GM18861 (cell line): ENCODE measurements around the gene COPZ2.
"Not testable (repeated sequence)": the region's sequence is repeated elsewhere in the genome, so short reads cannot be mapped to it uniquely, and the experiment has no call there.

Source experiments
- ATAC-seq: cut with Tn5 transposase; IDR thresholded peaks from one replicate; pipeline ENCODE4 v1.9.1; 2021; ENCODE audit not compliant: unreplicated experiment

COPZ2 gene, protein sequence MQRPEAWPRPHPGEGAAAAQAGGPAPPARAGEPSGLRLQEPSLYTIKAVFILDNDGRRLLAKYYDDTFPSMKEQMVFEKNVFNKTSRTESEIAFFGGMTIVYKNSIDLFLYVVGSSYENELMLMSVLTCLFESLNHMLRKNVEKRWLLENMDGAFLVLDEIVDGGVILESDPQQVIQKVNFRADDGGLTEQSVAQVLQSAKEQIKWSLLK

DNA sequence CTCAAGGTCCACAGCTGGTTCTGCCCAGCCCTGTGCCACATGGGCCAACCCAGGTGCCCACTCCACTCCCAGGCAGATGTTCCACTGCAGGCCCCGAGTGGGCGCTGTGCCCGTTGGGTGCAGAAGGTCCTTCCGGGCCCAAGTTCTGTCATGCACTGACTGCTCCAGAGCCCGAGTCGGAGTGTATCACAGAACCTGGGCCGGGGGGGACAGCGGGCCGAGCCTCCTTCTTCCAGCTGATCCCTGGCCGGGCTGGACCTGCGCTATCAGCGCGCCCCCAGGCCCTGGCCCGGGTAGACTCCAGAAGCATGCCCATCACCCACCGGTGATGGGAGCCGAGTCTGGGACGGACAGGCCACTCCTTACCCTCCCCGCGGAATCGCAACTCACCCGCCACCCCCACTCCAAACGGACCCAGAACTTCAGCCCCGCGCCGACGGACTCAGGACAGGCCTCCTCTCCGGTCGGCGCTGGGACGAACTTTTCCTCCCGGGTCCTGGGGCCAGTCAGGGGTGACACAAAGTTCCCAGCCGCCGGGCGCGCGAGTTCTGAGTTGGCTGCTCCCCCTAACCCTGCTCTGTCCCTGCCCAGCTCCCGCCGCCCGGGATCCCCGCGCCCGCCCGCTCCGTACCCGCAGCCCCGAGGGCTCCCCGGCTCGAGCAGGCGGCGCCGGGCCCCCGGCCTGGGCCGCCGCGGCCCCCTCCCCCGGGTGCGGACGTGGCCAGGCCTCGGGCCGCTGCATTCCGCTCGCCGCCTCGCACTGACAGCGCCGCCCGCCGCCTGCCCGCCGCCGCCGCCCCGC lies at the start of gene COPZ2:
Gene COPZ2 (minus strand): TSS at position 762 of the 802 bp plus-strand sequence. CDS start 20 bp downstream, at position 742.
- no peak for ATAC-seq

DNA sequence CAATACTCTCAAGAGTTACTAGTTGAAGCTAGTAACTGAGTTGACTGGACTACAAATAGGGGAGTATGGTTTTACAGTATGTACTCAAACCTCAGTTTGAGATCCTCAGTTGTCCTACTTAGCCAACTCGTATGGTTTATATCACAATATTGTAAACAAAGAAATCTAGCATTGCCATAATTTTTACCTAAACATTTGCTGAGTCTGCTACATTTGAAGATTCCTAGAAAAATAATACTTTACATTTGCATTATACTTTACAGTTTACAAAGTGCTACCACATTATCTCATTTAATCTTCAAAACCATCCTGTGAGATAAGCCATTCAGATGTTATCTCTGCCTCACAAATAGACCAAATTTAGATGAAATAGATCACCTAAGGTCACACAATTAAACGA lies 47.3 kb upstream of the COPZ2 start:
- ATAC-seq: no peak

DNA sequence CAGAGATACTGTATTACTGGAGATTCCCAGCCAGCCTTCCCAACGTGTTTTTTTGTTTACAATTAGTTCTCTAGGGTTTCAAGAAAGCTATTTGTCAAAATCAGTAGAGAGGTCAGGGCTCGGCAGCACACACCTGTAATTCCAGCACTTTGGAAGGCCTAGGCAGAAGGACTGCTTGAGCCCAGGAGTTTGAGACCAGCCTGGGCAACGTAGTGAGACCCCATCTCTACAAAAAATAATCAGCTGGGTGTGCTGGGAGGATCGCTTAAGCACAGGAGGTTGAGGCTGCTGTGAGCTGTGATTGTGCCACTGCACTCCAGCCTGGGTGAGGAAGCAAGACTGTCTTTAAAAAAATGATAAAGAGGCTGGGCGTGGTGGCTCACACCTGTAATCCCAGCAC lies 44.3 kb upstream of the COPZ2 start:
- ATAC-seq: no peak

DNA sequence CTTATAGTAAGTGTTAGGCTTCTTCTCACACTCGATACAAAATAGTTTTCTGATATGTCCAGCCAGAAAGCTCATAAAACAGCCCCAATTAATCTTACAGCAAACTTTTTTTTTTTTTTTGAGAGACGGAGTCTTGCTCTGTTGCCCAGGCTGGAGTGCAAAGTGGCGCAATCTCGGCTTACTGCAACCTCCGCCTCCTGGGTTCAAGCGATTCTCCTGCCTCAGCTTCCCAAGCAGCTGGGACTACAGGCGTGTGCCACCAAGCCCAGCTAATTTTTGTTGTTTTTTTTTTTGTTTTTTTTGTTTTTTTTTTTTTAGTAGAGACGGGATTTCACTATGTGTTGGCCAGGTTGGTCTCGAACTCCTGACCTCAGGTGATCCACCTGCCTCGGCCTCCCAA lies 39.6 kb upstream of the COPZ2 start:
- not testable (repeated sequence) for ATAC-seq

DNA sequence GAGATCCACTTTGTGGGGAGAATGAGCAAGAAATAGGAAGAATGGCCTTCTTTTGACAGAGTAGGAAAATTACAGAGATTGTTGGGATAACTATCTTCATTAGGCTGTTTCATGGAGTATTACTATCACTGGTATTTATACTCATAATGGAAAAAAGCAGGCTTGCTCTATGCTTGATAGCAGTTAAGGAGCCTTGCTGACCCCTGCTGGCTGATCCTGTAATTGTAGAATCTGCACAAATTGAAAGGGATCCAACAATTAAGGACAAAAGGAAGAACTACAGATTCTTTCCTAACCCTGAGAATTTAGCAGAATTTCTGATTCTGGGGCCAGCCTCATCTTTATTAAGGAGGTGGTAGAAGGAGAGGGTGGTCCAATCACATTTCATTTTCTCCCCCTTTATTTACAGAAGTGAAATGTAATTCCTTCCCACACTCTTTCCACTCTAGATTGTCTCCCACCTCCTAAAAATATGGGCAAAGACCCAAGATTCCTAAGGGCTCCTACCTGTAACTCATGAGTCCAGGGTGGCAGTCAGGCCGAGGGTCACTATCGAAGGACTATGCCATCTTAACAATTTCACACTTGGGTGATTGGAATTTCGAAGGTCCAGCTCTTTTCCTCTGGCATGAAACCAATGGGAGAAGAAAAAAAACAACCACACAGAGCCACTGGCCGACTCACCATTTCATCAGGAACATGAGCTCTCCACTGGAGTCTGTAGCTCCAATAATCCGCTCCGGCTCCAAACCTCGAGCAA lies 36.9 kb upstream of the COPZ2 start:
- ATAC-seq: no peak

DNA sequence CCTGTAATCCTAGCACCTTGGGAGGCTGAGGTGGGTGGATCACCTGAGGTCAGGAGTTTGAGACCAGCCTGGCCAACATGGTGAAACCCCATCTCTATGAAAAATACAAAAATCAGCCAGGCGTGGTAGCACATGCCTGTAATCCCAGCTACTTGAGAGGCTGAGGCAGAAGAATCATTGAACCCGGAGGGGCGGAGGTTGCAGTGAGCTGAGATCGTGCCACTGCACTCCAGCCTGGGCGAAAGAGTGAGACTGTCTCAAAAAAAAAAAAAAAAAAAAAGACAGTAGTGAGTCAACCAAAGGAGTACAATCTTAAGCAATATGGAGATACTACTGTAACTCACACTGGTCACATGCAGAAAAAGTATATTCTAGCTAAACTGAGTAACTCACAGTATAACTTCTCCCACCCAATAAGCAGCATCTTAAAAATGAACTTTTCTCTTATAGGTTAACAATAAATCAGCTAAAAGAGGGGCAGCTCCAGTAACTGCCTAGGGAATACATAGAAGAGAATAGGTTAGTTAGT lies 36.0 kb upstream of the COPZ2 start:
- not testable (repeated sequence) for ATAC-seq

DNA sequence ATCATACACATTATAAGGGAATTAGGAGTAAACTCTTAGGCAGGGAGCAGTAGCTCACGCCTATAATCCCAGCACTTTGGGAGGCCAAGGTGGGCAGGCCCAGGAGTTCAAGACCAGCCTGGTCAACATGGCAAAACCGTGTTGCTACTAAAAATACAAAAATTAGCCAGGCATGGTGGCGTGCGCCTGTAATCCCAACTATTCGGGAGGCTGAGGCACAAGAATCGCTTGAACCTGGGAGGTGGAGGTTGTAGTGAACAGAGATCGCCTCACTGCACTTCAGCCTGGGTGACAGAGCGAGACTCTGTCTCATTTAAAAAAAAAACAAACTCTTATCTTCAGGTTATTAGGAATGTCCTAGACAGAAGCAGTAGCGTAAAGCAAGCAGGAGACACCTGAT lies 35.2 kb upstream of the COPZ2 start:
- not testable (repeated sequence) for ATAC-seq

DNA sequence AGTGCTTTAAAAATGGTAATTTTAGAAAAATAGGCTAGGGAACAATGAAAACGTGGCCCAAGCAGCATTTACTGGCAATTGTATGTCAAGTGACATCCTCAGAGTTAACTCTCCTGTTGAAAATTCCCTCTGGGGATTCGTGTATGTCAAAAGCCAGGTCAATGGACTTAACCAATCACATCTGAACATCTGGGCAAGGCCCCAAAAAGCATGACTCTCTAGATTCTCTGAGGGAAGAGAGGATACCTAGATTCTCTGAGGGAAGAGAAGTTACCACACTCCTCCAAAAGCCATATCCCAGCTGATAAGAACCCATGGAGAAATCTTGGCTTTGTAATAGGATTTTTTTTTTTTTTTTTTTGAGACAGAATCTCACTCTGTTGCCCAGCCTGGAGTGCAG lies 34.1 kb upstream of the COPZ2 start:
- ATAC-seq: no peak

DNA sequence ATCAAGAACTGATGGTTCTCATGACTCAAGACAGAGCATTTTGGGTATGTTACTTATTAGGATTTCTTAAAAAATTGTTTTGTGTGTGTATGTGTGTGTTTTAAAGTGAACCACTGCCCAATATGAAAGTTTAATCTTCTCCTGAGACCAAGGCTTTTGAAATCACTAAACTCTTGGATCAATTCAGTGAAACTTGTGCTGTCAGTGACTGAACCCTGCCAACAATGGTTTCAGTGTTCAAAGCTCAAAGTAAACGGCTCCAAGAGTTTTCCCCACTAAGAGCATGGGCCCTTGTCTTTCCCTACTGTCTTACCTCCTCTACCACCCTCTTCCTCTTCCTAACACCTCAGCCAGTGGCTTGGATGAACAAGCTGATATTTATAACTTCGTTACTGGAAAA lies 32.6 kb upstream of the COPZ2 start:
- ATAC-seq: no peak

DNA sequence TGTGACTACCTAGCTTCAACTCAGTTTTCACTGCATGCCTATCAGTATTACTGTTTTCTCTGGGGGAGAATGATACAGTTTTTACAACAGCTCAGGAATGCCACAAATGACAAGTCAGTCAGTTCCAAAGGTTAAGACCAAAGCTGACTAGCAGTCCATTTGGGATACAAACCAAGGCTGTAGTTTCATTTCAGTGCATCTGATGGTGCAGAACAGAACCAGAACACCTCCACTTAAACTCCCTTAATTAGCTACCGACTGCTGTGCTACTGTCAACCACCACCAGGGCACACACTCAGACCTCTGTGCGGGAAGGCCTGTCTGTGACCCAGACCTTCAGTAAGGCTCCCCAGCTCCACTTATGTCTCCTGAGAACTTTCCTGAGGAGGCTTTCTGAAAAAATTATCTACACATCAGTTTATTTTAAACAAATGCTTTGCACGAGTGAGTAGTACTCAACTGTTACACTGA lies 30.9 kb upstream of the COPZ2 start:
- no peak for ATAC-seq

DNA sequence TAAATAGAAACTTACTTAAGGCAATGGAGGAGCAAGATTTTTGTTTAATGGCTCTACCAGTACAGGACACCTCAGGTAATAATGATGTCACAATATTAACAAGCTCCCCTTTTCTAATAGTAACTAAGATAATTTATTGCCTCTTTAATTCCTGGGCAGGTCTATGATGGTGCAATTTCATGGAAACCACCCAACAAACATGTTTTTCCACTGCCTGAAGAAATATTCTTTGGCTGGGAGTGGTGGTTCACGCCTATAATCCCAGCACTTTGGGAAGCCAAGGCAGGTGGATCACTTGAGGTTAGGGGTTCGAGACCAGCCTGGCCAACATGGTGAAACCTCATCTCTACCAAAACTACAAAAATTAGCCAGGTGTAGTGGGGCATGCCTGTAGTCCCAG lies 30.2 kb upstream of the COPZ2 start:
- ATAC-seq: not testable (repeated sequence)

DNA sequence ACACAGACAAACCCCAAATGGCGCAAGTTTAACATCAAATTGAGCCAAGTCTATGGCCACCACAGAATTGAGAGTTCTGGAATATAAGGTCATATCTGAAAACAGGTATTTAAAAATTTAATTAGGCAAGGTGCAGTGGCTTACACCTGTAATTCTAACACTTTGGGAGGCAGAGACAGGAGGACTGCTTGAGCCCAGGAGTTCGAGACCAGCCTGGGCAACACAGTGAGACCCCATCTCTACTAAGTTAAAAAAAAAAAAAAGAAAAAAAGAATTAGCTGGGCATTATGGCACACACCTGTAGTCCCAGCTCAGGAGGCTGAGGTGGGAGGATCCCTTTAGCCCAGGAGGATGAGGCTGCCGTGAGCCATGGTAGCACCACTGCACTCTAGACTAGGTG lies 29.6 kb upstream of the COPZ2 start:
- ATAC-seq: no peak

DNA sequence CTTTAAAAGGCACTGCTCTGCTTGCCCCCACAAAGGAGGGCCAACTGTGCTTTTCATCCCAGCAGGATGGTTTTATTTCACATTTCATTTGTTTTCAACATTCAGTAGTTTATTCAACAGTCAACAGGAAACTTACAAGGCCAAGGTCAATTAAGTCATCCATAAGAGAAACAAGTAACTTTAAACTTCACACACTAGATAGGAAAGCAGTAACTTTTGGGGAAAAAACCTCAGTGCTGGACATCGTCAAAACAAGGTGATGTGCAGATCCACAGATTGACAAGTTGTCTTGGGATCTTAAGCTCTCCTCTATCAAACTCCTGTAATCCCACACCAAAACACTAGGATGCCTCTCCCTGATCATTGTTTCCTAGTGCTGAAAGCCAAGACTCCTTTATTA lies 29.1 kb upstream of the COPZ2 start:
- ATAC-seq: no peak

DNA sequence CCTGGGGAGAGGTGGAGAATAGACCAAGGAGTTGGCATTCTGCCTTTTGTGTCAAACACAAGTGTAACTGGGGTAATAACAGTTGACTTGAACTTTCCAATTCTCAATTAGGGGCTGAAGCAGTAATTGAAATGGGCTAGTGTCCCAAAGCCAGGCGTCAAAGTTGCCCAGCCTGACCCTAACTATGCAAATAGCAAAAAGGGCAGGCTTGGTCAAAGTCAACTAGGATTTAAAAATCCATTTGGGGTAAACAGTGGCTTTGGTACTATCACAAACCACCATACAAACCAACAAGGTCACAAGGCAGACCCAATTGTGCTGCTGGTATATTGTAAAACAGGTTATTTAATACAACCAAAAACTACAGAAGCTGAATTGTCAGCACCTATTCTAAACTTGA lies 28.6 kb upstream of the COPZ2 start:
- ATAC-seq: no peak

DNA sequence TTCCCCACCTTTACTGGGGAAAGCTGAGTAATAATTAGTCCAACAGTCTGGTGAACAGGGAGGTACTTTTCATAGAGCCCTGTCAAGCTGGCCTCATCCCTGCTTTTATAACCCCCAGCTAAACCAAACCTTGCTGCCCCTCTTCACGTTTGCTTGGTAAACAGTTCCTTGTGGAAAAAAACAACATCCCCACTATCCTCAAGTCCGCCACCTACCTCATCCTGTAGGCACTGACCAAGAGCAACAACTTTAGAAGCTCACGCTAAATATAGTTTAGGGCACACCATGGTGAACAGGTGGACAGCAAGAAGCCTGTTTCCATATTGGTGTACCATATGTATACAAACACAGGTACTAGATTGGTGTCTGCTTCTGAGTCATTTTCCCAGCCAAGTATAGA lies 27.0 kb upstream of the COPZ2 start:
- ATAC-seq: no peak

DNA sequence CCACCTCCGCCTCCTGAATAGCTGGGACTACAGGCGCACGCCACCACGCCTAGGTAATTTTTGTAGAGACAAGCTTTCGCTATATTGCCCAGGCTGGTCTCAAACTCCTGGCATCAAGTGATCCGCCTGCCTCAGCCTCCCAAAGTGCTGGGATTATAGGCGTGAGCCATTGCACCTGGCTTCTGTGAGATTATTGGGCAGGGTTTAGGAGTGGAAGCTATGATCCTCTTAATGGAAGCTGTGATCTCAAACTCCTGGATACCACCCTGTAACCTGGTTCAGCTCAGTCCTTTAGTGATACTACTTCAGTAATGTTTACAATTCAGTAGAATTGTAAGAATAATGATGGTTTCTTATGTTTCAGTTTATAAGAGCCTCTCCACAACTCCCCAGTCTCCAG lies 24.7 kb upstream of the COPZ2 start:
- ATAC-seq: no peak

DNA sequence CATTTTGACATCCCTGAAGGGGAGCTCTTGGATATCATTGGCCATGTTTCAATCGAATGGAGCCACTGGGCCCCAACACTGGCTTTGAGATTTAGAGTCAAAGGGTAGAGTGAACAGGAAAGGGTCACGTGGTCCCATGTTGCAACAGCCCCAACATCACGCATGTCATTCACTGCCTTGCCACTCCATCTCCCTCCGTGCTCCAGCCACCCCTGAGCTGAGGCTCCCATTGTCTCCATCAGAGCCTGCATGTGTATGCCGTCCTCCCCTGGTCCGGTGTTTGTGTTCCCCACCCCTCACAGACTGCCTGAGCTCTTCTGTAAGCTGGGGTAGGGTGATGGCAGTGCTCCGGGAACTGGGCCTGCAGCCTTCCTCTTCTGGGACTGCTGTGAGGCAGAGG lies 22.7 kb upstream of the COPZ2 start:
- no peak for ATAC-seq

DNA sequence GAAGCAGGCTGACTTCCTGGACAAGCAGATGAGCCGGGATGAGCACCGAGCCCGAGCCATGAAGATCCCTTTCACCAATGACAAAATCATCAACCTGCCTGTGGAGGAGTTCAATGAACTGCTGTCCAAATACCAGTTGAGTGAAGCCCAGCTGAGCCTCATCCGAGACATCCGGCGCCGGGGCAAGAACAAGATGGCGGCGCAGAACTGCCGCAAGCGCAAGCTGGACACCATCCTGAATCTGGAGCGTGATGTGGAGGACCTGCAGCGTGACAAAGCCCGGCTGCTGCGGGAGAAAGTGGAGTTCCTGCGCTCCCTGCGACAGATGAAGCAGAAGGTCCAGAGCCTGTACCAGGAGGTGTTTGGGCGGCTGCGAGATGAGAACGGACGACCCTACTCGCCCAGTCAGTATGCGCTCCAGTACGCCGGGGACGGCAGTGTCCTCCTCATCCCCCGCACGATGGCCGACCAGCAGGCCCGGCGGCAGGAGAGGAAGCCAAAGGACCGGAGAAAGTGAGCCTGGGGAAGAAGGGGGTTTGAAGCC lies 21.6 kb upstream of the COPZ2 start:
- no peak for ATAC-seq

DNA sequence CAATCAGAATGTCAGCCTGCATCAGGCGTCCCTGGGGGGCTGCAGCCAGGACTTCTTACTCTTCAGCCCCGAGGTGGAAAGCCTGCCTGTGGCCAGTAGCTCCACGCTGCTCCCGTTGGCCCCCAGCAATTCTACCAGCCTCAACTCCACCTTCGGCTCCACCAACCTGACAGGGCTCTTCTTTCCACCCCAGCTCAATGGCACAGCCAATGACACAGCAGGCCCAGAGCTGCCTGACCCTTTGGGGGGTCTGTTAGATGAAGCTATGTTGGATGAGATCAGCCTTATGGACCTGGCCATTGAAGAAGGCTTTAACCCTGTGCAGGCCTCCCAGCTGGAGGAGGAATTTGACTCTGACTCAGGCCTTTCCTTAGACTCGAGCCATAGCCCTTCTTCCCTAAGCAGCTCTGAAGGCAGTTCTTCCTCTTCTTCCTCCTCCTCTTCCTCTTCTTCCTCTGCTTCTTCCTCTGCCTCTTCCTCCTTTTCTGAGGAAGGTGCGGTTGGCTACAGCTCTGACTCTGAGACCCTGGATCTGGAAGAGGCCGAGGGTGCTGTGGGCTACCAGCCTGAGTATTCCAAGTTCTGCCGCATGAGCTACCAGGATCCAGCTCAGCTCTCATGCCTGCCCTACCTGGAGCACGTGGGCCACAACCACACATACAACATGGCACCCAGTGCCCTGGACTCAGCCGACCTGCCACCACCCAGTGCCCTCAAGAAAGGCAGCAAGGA lies 21.0 kb upstream of the COPZ2 start:
- ATAC-seq: no peak

DNA sequence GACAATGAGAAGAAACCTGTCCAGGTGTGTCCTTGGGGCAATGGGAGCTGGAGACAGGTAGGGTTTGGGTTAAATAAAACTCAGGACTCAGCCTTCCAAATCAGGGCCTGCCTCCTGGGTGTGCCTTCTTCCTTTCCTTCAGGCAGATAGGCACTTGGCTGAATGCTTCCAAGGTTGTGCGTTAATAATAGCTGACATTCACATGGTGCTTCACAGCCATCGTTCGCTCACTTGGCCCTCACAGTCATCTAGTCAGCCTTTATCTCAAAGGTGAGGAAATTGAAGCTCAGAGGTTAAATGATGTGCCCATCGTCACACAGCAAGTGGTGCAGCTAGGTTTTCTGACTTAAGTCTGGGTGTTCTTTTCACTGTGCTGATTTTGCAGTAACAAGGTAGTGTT lies 20.0 kb upstream of the COPZ2 start:
- no peak for ATAC-seq

DNA sequence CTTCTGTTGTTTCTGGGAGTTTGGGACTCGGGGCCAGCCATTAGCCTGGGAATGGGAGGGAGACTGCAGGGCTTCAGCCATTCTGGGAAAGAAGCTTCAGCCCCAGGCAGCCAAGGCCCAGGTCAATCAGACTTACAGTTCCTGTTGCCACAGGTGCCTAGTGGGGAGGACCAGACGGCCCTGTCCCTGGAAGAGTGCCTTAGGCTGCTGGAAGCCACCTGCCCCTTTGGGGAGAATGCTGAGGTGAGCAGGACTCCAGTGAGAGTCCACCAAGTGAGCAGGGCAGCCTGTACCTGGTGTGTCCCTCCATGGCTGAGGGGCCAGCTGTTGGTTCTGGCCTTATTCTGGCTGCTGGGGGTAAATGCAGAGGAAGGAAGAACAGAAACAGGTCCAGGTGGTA lies 19.3 kb upstream of the COPZ2 start:
- no peak for ATAC-seq
